Mucosa of gallbladder (tissue), 1 donor: ENCODE measurements around the gene NDUFAF7. TPM values are rescaled to one million over a fixed set of nuclear protein-coding genes. Genes with fewer than 3 reads are reported as not detected.
"Not testable (repeated sequence)": the region's sequence is repeated elsewhere in the genome, so short reads cannot be mapped to it uniquely, and the experiment has no call there.

Experiments used
- DNase-seq: peaks from one replicate; pipeline ENCODE4 v3.0.0-alpha.2; 2020; ENCODE audit warnings: low spot score
- total RNA-seq: library from RNA; stranded (reverse); gene quantifications from one replicate; pipeline ENCODE4 v1.2.1, GENCODE V29; 2021
- donor health status: DM: no; HTN: no; CAD: no.

NDUFAF7 gene
- total RNA-seq: 11.4 TPM

- peak; percentile 92 for DNase-seq
Measured at GRCh38 chr2:37231241-37232130, at the start of gene NDUFAF7, which contains the start of gene CEBPZ. Gene NDUFAF7 (plus strand): TSS chr2:37231658. CDS start chr2:37231706, 48 bp downstream. Gene CEBPZ (minus strand): TSS chr2:37231596. CDS start chr2:37231567, 29 bp downstream.

GRCh38 chr2:37181726-37182684 is 49.5 kb upstream of the NDUFAF7 start:
- no peak for DNase-seq

- no peak for DNase-seq
Measured at GRCh38 chr2:37188570-37188969, 42.9 kb upstream of the NDUFAF7 start, which contains the start of gene SULT6B1. Gene SULT6B1 (minus strand): TSS chr2:37188670. CDS start chr2:37188640, 30 bp downstream.

- peak; percentile 62 for DNase-seq
Measured at GRCh38 chr2:37189452-37190153, 41.9 kb upstream of the NDUFAF7 start.

GRCh38 chr2:37190290-37190689 is 41.2 kb upstream of the NDUFAF7 start:
- no peak for DNase-seq

- no peak for DNase-seq
Measured at GRCh38 chr2:37191253-37191652, 40.2 kb upstream of the NDUFAF7 start.

GRCh38 chr2:37191747-37192146 is 39.7 kb upstream of the NDUFAF7 start:
- no peak for DNase-seq

GRCh38 chr2:37192551-37192950 is 38.9 kb upstream of the NDUFAF7 start:
- DNase-seq: no peak

- not testable (repeated sequence) for DNase-seq
Measured at GRCh38 chr2:37195862-37196319, 35.6 kb upstream of the NDUFAF7 start.

GRCh38 chr2:37196320-37197195 is 34.9 kb upstream of the NDUFAF7 start, which contains the start of gene CEBPZOS:
Gene CEBPZOS (plus strand): TSS chr2:37196496. CDS start chr2:37199705, 3,209 bp downstream.
- peak; percentile 89 for DNase-seq

- no peak for DNase-seq
Measured at GRCh38 chr2:37198681-37199065, 32.8 kb upstream of the NDUFAF7 start.

GRCh38 chr2:37201208-37201607 is 30.2 kb upstream of the NDUFAF7 start:
- DNase-seq: no peak

- no peak for DNase-seq
Measured at GRCh38 chr2:37201766-37202165, 29.7 kb upstream of the NDUFAF7 start.

GRCh38 chr2:37203708-37204107 is 27.8 kb upstream of the NDUFAF7 start:
- DNase-seq: no peak

- not testable (repeated sequence) for DNase-seq
Measured at GRCh38 chr2:37205071-37205661, 26.3 kb upstream of the NDUFAF7 start.

GRCh38 chr2:37205689-37206341 is 25.6 kb upstream of the NDUFAF7 start:
- DNase-seq: no peak

- DNase-seq: not testable (repeated sequence)
Measured at GRCh38 chr2:37206760-37207159, 24.7 kb upstream of the NDUFAF7 start.

GRCh38 chr2:37211212-37211611 is 20.2 kb upstream of the NDUFAF7 start:
- no peak for DNase-seq

GRCh38 chr2:37211939-37212338 is 19.5 kb upstream of the NDUFAF7 start:
- DNase-seq: no peak
